Loucy (cell line): ENCODE results near the gene ACSF2.

Experiments used
- CTCF ChIP-seq: fragments of 200-600 bp; sonication (generic); conservative IDR thresholded peaks from 2 replicates; pipeline ENCODE4 v1.5.1; 2014; ENCODE audit warnings: mild to moderate bottlenecking, antibody characterized with exemption, low read length
- EZH2phosphoT487 ChIP-seq: fragments of 200-600 bp; IDR thresholded peaks from 2 replicates; pipeline ENCODE4 v1.6.1; 2018; ENCODE audit warnings: antibody characterized with exemption, mild to moderate bottlenecking, moderate library complexity, borderline replicate concordance

DNA sequence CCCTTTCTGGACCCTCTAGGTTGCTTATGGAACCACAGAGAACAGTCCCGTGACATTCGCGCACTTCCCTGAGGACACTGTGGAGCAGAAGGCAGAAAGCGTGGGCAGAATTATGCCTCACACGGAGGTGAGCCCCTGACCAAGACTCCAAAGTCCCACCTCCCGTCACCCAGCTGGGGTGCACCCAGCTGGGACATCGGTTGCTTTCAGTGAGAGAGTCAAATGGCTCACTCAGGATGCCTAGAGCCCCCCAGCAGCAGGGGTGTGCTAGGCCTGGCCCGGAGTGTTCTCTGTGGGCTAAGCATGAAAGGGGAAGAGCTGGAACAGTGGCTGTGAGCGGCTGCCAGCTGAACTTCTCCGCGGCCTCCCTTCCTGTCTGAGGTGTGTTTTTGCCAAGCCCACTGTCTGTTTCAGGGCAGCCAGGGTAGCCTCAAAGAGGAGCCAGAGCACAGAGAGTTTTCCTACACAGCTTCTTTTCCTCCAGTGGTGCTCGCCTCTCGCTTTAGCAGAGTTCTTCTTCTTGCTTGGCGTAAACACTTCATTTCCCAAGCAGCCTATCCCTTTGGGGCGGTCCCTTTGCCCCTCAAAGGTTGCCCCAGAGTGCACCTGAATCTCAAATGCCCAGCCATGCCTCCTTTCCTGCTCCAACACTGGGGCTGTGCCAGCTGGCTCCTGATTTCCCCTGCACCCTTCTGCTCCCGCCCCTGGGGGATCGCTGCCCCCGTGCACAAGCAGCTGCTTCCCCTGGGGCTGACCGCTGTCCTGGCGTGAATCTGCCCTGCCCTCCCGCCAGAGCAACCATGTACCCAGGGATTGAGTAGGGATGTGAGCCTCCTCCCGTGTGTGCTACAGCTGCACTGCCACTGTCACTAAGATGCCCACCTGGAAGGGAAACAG lies 45.2 kb downstream of the ACSF2 start:
- TF ChIP-seq CTCF (no peak), EZH2phosphoT487 (no peak)
